HG03460 (cell line): ENCODE results near the gene KIR2DL3.
"Not testable (repeated sequence)": the region's sequence is repeated elsewhere in the genome, so short reads cannot be mapped to it uniquely, and the experiment has no call there.

ENCODE experiments used
- ATAC-seq: cut with Tn5 transposase; IDR thresholded peaks from one replicate; pipeline ENCODE4 v1.9.1; 2021; ENCODE audit not compliant: unreplicated experiment

Gene KIR2DL3

DNA sequence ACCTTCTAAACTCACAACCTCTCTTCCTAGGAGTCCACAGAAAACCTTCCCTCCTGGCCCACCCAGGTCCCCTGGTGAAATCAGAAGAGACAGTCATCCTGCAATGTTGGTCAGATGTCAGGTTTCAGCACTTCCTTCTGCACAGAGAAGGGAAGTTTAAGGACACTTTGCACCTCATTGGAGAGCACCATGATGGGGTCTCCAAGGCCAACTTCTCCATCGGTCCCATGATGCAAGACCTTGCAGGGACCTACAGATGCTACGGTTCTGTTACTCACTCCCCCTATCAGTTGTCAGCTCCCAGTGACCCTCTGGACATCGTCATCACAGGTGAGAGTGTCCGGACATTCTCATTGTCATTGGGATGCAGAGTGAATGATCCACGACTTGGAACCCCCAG lies 3.6 kb downstream of the KIR2DL3 start:
- not testable (repeated sequence) for ATAC-seq

DNA sequence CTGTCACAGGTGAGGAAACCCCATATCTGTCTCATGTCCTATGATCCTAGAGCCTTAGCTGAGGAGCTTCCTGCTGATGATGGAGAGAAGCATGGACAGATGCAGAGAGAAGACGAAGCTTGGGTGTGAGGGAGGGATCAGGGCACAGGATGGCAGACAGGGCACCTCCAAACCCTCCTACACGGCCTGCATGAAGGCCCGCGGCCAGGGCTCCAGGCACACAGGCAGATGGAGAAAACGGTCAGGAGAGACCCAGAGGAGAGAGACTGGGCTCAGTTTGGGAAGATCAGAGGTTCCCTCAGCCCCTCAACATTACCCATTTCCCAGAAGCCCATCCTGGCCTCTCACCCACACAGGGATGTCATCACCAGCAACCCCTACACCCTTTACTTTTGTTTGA lies 5.8 kb downstream of the KIR2DL3 start:
- ATAC-seq, result not testable (repeated sequence)

GRCh38 chr19:54747614-54748322 lies 9.5 kb downstream of the KIR2DL3 start:
- not testable (repeated sequence) for ATAC-seq

- ATAC-seq, result not testable (repeated sequence)
Observed at GRCh38 chr19:54750276-54750675, 12.0 kb downstream of the KIR2DL3 start.

DNA sequence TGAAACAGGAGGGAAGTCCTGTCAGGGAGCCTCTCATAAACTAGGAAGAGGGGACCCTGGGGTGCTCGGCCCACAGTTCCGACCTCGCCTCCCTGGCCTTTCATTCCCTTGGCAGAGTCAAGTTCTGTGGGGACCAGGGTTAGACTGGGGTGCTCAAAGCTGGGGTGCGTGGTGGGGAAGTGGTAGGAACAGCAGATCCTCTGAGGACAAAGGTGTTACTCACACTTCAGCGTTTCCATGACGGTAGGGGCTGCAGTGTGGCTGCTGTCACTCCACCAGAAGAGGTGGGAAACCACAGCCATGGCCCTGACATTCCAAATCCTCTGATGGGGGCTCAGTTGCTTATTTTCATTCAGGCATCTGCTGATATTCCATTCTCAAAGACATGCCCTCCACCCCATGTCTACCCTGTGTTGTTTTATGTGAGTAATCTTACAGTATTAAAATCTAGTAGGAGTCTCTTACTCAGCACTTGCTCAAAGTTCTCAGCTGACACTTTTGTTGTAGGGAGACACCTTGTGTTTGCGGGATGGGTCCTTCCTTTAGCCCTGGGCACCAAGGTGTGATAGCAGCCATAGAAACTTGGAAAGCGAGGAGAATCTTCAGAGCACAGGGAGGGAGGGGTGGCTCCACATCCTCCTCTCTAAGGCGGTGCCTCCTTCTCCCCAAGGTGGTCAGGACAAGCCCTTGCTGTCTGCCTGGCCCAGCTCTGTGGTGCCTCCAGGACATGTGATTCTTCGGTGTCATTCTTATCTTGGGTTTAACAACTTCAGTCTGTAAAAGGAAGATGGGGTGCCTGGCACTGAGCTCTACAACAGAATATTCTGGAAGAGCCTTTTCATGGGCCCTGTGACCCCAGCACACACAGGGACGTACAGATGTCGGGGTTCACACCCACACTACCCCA lies 18.1 kb downstream of the KIR2DL3 start:
- not testable (repeated sequence) for ATAC-seq

DNA sequence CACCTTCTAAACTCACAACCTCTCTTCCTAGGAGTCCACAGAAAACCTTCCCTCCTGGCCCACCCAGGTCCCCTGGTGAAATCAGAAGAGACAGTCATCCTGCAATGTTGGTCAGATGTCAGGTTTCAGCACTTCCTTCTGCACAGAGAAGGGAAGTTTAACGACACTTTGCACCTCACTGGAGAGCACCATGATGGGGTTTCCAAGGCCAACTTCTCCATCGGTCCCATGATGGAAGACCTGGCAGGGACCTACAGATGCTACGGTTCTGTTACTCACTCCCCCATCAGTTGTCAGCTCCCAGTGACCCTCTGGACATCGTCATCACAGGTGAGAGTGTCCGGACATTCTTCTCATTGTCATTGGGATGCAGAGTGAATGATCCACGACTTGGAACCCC lies 20.3 kb downstream of the KIR2DL3 start:
- not testable (repeated sequence) for ATAC-seq

GRCh38 chr19:54764219-54764618 lies 25.9 kb downstream of the KIR2DL3 start:
- not testable (repeated sequence) for ATAC-seq

DNA sequence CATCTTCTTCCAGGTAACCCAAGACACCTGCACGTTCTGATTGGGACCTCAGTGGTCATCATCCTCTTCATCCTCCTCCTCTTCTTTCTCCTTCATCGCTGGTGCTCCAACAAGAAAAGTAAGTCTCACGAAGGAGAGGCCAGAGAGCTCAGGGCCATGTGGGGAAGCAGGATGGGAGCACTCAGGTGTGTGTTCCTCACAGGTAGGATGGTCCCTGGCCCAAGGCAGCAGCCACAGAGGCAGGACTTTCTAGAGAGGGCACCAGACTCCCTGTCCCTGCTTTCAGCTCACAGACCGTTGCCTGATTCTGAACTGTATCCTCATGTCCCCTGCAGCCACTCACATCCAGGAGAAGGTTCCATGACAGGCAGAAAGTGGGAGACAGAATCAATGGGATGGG lies 28.2 kb downstream of the KIR2DL3 start:
- not testable (repeated sequence) for ATAC-seq

GRCh38 chr19:54769646-54770045 lies 31.3 kb downstream of the KIR2DL3 start, which contains the start of gene KIR2DL1:
Gene KIR2DL1, plus strand, starts transcription at chr19:54769793. Its CDS starts 58 bp downstream, at chr19:54769851.
- not testable (repeated sequence) for ATAC-seq

DNA sequence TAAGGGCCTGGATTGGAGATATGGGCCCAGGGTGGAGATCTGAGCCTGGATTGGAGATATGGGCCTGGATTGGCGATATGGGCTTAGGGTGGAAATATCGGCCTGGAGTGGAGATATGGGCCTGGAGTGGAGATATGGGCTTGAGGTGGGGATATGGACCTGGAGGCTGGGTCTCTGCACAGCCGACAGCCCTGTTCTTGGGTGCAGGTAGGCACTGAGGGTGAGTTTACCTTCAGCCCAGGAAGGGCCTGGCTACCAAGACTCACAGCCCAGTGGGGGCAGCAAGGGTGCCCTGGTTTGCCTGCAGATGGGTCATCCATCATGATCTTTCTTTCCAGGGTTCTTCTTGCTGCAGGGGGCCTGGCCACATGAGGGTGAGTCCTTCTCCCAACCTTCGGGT lies 32.2 kb downstream of the KIR2DL3 start:
- not testable (repeated sequence) for ATAC-seq

DNA sequence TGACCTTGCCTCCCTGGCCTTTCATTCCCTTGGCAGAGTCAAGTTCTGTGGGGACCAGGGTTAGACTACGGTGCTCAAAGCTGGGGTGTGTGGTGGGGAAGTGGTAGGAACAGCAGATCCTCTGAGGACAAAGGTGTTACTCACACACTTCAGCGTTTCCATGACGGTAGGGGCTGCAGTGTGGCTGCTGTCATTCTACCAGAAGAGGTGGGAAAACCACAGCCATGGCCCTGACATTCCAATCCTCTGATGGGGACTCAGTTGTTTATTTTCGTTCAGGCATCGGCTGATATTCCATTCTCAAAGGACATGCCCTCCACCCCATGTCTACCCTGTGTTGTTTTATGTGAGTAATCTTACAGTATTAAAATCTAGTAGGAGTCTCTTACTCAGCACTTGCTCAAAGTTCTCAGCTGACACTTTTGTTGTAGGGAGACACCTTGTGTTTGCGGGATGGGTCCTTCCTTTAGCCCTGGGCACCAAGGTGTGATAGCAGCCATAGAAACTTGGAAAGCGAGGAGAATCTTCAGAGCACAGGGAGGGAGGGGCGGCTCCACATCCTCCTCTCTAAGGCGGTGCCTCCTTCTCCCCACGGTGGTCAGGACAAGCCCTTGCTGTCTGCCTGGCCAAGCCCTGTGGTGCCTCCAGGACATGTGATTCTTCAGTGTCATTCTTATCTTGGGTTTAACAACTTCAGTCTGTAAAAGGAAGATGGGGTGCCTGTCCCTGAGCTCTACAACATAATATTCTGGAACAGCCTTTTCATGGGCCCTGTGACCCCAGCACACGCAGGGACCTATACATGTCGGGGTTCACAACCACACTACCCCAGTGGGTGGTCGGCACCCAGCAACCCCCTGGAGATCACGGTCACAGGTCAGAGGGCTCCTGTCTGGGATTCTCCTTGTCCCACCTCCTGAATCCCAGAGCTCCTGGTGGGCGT lies 33.0 kb downstream of the KIR2DL3 start:
- not testable (repeated sequence) for ATAC-seq

GRCh38 chr19:54772666-54773065 lies 34.4 kb downstream of the KIR2DL3 start:
- ATAC-seq, result not testable (repeated sequence)

DNA sequence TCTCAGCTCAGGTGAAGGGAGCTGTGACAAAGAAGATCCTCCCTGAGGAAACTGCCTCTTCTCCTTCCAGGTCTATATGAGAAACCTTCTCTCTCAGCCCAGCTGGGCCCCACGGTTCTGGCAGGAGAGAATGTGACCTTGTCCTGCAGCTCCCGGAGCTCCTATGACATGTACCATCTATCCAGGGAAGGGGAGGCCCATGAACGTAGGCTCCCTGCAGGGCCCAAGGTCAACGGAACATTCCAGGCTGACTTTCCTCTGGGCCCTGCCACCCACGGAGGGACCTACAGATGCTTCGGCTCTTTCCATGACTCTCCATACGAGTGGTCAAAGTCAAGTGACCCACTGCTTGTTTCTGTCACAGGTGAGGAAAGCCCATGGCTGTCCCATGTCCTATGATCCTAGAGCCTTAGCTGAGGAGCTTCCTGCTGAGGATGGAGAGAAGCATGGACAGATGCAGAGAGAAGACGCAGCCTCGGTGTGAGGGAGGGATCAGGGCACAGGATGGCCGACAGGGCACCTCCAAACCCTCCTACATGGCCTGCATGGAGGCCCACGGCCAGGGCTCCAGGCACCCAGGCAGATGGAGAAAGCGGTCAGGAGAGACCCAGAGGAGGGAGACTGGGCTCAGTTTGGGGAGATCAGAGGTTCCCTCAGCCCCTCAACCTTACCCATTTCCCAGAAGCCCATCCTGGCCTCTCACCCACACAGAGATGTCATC lies 36.9 kb downstream of the KIR2DL3 start:
- ATAC-seq, result not testable (repeated sequence)

DNA sequence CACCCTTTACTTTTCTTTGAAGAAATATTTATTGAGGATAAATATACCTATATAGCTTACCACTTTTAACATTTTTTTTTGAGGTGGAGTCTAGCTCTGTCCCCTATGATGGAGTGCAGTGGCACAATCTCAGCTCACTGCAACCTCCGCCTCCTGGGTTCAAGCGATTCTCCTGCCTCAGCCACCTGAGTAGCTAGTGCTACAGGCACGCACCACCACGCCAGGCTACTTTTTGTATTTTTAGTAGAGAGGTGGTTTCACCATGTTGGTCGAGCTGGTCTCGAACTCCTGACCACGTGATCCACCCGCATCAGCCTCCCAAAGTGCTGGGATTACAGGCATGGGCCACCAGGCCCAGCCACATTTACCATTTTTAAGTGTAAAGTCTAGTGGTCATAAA lies 37.5 kb downstream of the KIR2DL3 start:
- ATAC-seq, result not testable (repeated sequence)

GRCh38 chr19:54777851-54778250 lies 39.5 kb downstream of the KIR2DL3 start:
- not testable (repeated sequence) for ATAC-seq

DNA sequence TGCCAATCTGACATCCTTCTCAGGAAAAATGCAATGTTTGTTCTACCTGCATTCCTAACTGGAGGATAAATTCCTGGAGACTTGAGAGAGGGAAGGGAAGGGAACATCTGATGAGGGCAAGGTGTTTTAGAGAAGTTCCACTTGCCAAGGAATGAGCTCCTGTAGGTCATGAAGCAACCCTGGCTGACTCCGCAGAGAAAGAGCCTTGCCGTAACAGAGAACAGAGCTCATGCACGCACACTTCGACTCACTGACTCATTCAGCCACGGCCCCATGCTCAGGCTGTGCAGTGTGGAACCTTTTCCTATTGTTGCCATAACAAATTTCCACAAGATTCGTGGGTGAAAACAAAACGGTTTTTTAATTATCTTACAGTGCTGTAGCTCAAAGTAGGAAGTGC lies 40.6 kb downstream of the KIR2DL3 start:
- ATAC-seq, result not testable (repeated sequence)

DNA sequence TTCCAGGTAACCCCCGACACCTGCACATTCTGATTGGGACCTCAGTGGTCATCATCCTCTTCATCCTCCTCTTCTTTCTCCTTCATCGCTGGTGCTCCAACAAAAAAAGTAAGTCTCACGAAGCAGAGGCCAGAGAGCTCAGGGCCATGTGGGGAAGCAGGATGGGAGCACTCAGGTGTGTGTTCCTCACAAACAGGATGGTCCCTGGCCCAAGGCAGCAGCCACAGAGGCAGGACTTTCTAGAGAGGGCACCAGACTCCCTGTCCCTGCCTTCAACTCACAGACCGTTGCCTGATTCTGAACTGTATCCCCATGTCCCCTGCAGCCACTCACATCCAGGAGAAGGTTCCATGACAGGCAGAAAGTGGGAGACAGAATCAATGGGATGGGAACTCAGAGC lies 44.6 kb downstream of the KIR2DL3 start:
- ATAC-seq, result not testable (repeated sequence)

GRCh38 chr19:54786091-54786723 lies 47.9 kb downstream of the KIR2DL3 start:
- ATAC-seq, result not testable (repeated sequence)

GRCh38 chr19:54788154-54788553 lies 49.8 kb downstream of the KIR2DL3 start:
- ATAC-seq, result not testable (repeated sequence)
